Left cardiac atrium (tissue), 4 donors: ENCODE results near the gene PTPRN2. TPM values are rescaled to one million over a fixed set of nuclear protein-coding genes. Genes with fewer than 3 reads are reported as not detected.

Experiments used
- ATAC-seq, 2 donors: fragments of 200-7000 bp; cut with Tn5 transposase; one replicate each; pipeline ENCODE4 v1.9.1; 2020; ENCODE audit warnings: mild to moderate bottlenecking in 2 of 2, moderate library complexity in 2 of 2
- DNase-seq: peaks from one replicate; pipeline ENCODE4 v3.0.0-alpha.2; 2020
- intact Hi-C, 2 donors: fragments of 100-400 bp; cut with DNase I; formaldehyde crosslinking; loops; one replicate each; pipeline versions ENCODE4 v1.14.1 to v1.15.1; 2022 to 2023
- total RNA-seq, 2 donors: library from RNA; stranded (reverse); fragmentation: NEBNext Ultra II Directional; extraction: Animal tissue kit (Norgen Biotek cat#: 25700); gene quantifications; one replicate each; pipeline ENCODE4 v1.2.1, GENCODE V29; 2021
- donor health status: DM: no; HTN: yes; CAD: no.
- donor health status: DM: no; HTN: yes; CAD: no; lungs with severe emphysema.
- donor health status: DM: yes; HTN: yes; CAD: no.
- donor health status: Dilated cardiomyopathy.

Gene PTPRN2
- total RNA-seq, 2 donors from 2014 or later = 1.9 to 2.3 TPM

DNA sequence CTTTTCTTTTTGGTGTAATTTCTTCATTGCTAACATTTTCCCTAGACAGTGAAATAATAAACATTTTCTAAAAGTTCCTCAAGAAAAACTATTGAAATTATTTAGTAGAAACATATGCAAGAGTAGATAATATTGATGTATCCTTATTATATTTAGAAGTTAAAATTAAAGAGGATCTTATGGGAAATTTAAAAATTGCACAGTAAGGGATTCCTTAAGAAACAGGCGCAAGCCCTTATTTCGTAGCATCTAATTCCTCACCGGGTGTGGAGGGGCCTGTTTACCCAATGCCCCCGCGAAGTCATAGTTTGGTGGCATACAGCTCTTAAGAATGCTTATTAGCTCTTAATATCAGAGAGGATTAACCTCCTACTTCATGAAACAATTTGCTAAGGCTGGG lies 783.7 kb downstream of the PTPRN2 start:
- ATAC-seq = no peak
- intact Hi-C loops = no loop called here

DNA sequence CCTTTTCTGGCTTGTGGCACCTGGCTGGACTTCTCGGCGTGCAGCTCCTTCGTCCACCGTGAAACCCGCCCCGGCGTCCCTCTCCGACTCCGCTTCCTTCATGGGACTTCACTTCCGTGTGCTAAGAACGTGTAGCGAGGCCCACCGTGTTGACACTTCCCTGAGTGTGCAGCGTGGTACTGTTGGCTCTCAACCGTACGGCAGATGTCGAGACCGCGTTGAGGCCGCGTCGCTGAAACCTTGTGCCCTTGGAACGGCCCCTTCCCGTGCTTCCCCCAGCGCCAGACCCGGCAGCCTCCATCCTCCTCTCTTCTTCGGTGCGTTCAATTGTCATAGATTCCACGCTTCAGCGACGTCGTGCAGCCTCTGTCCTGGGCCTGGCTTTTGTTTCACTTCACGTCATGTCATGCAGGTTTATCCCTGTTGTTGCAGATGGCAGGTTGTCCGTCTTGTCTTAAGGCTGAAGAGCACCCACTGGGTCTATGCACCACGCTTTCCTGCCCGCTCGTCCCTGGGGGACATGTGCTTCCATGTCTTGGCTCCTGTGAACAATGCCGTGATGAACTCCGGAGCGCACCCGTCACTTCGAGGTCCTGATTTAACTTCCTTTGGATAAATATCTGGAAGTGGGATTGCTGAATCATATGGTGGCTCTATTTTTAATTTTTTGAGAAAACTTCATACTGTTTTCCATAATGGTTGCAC lies 785.5 kb downstream of the PTPRN2 start:
- ATAC-seq (no peak), DNase-seq (no peak)
- intact Hi-C loops = no loop called here

More for the DNA sequence above, 783.7 kb downstream of the PTPRN2 start:
- no peak for DNase-seq

DNA sequence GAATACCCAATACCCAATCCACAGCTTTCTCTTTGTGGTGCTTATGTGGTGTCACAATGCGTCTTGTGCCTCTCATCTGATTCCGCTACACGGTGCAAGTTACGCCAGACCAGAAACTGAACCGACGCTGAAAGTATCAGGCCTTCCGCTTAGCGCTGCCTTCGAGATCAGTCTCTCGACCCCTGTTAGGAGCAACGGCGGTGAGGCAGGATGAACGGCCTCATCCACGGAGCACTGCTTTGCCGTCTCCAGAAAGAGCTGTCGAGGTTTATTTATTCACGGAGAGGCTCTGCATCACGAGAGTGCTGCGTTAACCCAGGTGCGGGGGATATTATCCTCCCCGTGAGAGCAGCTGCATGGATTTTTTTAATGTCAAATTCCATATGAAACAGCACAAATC lies 786.5 kb downstream of the PTPRN2 start:
- intact Hi-C loops = no loop called here
- DNase-seq (no peak), ATAC-seq (no peak)

DNA sequence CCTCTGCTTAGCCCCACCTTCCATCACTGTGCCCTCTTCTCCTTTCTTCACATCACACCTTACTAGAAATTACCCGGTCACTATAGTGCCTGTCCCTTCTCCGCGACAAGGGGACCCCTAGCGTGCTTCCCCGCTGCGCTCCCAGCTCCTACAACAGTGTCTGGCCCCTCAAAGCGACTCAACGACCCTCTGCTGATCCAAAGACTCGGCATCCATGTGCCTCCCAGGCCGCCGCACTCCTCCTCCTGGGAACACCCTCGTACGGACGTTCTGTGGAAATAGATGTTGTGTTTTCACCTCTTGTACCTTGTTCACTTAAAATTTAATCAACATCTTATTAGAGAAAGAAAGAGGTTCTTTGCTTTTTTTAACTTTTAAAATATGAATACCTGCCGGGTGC lies 787.3 kb downstream of the PTPRN2 start:
- no peak for DNase-seq
- intact Hi-C loops = no loop called here
- ATAC-seq = no peak

DNA sequence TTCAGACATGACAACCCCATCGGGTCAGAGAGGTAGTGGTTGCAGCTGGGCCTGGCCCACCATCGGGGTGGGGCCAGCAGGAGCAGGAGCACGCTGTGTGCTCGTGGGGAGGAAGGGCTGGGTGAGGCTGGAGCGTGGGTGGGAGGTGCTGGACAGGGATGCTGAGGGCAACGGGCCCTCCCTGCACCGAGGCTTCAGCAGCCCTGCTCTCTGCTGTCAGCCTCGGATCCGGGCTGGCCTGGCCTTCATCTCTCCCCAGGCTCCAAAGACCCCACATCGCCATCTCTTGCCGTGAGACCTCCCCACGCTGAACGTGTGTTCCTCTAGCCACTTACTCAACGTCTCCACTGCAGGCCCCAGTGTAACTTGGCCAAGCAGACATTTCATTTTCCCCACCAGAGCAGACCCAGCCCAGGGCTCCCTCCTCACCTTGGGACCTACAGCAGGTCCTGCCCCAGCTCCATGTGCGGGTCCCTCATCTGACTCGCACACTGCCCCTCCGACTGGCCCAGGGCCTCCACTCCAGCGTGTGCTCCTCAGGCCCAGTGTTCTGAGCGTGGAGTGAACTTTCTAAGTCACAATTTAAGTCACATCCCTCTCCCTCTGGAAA lies 788.4 kb downstream of the PTPRN2 start:
- DNase-seq = no peak
- no peak for ATAC-seq
- intact Hi-C loops = no loop called here

DNA sequence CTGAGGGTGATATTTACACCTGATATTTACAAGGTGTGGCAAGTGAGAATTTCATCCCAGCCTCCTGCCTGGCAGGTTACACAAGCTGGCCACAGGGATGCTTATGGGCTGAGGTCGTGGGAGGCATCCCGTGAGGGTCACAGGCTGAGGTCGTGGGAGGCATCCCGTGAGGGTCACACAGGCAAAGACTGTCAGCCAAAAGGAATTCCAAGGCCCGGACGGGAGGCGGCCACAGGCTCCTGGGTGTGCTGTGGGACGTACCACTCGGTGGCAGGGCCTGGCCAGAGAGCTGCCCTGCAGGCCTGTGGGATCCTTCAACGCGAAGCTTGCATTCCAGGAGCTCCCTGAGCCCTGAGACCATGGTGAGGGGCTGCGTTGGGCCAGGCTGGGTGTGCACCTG lies 790.3 kb downstream of the PTPRN2 start:
- intact Hi-C loops = no loop called here
- DNase-seq (no peak), ATAC-seq (no peak)

DNA sequence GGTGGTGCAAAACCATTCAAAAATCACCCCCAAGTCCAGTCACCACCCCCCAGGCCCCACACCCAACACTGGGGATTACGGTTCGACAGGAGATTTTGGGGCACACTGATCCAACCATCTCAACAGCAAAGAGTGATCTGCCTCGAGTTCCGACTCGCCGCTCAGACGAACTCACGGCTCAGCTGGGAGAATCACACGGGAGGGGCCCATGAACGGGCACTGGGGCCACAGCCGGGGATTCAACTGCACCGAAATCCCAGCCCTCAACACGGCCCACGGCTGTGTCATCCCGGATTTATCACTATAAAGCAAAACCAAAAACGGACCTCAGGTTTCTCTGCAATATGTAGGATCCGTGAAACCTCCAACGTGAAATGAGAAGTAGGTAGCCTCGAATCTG lies 790.8 kb downstream of the PTPRN2 start:
- intact Hi-C loops = no loop called here
- ATAC-seq = no peak
- DNase-seq = no peak

DNA sequence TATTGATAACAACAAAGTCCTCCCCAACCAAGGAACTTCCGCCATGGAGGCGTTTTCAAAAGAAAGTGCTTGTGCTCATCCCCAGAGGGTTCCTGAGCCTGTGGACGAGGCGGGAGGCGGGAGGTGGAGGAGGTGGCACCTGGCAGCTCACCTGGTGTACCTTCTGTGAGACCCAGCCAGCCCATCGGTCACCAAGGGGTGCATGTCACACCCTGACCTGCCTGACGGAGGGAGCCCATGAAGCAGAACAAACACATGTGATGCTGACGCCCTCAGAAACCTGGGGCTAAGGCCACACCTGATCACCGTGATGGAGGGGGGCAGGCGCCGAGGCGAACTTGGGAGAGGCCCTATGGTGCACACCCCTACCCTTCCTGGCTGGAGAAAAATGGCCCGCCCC lies 792.0 kb downstream of the PTPRN2 start:
- ATAC-seq (no peak), DNase-seq (no peak)
- intact Hi-C loops = no loop called here

DNA sequence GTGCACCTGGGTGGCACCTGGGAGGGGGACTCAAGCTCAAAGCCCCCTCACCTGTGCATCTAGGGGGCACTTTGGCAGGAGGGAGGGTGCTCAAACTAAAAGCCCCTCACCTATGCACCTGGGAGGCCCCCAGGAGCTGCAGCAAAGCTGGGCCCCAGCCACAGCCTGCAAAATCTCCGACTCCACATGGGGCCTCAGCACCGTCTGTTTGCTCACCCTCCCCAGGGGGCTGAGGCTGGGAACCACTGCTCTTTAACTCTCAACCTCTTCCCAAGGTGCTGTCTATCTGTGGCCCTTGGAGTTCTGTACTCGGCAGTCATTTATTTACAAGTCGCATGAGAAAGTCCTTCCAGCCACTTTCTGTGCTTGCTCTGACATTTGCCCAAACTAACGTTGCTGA lies 792.4 kb downstream of the PTPRN2 start:
- DNase-seq (no peak), ATAC-seq (no peak)
- intact Hi-C loops = no loop called here

DNA sequence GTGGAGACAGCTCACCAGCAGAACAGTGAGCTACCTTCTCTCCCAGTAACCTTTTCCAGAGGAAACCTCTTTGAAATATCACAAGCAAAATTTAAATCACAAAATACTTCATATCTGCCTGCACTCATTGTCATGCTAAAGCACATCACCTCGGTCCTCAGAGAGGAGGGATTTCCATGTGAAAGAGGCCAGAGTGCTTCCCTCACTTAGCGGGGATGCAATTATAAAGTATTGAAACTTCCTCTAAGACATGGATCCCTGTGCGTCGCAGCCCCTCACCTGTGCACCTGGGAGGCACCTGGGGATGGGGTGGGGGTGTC lies 792.9 kb downstream of the PTPRN2 start:
- ATAC-seq = no peak
- intact Hi-C loops = no loop called here
- no peak for DNase-seq

DNA sequence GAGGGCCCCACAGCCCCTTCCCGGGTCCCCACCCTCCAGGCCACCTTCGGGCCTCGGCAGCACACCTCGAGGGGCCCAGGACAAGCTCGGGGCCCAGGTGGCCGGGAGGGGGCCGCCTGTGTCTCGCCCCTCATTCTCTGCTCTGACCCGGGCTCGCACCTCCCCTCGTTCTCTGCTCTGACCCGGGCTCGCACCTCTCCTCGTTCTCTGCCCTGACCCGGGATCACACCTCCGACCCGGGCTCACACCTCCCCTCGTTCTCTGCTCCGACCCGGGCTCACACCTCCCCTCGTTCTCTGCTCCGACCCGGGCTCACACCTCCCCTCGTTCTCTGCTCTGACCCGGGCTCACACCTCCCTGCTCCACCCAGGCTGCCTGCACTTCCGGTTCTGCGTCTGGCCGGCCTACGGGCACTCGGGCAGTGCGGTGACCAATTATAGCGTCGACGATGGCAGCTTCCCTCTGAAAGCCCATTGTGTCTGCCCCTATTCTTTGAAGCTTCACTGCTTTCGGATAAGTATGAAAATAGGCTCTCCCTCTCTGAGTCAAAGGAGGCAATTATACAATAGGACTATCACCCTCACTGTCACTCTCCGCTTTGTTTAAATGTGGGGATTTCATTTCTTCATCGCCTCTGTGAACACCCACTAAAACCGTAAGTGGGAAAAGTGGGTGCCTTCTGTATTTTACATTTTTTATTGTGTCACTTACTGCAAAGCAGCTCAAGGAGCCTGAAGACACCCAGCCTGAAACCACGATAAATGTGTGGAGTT lies 793.5 kb downstream of the PTPRN2 start:
- DNase-seq (no peak), ATAC-seq (no peak)
- intact Hi-C loops = no loop called here

DNA sequence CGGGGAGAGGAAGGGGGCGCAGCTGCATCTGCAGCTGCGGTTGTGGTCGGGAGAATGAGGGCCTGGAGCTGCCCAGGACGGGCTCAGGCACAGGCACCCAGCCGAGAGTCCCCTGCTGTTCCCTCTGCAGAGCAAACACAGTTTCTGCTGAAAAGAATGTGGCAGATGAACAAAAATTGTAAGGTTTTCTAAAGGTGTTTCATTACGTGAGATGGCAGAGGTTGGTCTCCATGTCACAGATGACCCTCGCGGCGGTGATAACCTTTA lies 794.6 kb downstream of the PTPRN2 start:
- DNase-seq (no peak), ATAC-seq (no peak)
- intact Hi-C loops = no loop called here

DNA sequence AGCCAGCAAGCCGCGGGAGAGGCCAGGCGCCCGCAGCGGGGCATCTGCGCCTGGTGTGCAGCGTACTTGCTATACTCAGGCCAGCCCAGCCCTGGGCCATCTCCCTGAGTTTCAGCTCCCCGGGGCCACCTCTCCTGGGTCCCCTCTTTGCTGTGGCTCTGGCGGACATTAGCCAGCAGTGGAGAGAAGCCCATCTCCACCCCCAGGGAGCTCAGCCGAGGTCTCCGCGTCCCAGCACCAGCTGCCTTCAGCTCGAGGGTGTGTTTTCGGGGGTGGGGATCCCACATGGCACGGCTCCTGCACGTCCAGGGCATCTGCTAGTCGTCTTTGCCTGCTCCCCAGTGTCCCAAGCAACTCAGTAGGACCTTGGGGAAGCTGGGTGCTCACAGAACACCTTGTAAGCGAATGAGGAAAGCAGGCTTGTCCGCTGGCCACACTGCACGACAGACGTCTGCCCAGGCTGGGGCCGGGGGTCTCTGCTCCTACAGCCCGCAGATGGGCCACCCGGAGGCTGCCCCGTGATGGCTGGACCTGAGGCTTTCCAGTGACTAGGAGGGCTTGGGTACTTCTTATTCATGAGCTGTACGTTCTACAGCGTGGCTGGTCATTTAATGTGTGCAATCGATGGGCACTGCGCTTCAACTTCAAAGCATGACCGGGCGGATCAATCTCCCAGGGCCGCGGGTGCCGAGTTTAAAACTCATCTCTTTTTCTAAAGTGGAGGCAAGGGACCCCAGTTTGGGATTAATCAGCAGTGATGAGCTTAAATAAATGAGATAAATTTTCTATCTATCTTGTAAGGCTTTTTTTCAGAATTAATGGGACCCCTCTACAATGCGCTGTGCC lies 795.2 kb downstream of the PTPRN2 start:
- no peak for ATAC-seq
- DNase-seq = no peak
- intact Hi-C loops = no loop called here

DNA sequence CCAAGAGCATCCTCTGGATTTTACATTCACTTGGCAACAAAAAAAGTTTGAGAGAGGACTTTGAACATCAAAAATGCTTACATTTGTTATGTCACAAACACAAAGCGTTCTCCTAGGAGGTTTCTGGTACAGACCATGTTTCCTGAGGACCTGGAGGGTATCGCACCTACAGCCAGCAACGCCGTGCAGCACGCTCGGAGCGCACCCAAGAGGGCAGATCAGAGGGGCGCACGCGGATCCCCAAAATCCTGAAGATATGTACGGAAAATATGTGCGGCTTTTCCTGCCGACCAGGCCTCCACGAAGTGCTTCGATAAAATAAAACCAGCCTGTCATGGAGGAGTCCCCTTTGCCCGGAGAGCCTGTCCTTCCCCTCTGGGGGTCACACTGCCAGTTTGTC lies 796.0 kb downstream of the PTPRN2 start:
- ATAC-seq = no peak
- intact Hi-C loops = no loop called here
- no peak for DNase-seq

DNA sequence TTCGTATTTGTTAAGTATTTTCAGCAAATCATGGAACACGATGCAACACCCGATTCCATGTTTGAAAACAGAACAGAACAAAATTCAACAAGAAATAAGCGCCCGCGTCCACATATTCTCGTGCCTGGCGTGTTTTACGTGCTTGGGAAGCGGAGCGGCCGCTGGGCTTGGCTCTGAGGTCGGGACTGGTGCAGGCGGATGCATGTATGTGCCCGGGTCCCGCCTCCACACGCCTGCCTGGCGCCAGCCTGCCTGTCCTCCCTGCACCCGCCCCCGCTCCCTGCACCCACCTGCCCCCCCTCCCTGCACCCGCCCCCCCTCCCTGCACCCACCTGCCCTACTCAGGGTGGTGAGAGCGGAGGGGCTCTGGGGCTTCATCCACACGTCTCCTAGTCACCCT lies 796.4 kb downstream of the PTPRN2 start:
- DNase-seq (no peak), ATAC-seq (no peak)
- intact Hi-C loops = no loop called here

DNA sequence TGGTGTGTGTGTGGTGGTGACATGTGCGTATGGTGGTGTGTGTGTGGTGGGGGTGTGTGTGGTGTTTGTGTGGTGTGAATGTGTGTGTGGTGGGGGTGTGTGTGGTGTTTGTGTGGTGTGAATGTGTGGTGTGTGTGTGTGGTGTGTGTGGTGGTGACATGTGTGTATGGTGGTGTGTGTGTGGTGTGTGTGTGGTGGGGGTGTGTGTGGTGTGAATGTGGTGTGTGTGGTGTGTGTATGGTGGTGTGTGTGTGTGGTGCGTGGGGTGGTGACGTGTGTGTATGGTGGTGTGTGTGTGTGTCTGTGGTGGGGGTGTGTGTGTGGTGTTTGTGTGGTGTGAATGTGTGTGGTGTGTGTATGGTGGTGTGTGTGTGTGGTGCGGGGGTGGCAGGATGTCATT lies 797.7 kb downstream of the PTPRN2 start:
- DNase-seq = no peak
- ATAC-seq = no peak
- intact Hi-C loops = no loop called here

DNA sequence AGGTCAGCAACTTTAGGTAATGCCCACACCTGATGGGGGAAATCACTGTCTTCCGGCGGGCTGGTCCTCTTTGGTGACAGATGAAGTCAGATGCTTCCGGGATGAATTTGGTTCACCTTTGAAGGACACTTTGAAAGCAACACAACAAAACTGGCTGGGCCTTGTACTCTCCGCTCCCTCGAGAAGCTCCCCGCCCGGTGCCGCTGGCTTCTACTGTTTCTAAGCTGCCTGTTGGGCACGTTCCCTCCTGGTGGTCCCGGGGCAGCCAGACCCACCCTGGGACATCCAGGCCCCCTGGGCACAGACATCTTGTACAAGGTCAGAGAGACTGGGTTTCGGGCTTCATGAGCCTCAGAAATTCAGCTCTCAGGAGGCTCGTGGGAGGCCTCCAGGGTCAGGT lies 798.5 kb downstream of the PTPRN2 start:
- intact Hi-C loops = no loop called here
- DNase-seq = no peak

DNA sequence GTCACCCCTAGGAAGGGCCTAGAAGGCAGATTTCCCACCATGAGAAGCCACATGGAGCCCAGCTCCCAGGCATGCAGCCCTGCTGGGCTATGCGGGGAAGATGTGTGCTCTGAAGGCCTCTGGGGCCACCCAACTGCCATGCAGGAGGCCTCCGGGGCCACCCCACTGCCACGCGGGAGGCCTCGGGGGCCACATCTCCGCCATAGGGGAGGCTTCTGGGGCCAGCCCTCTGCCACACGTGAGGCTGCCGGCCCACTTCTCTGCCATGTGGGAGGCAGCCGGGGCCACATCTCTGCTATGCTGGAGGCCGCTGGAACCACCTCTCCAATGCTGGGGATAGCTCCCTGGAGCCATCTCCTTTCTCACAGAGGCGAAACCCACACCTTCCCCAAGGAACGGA lies 799.0 kb downstream of the PTPRN2 start:
- no peak for ATAC-seq
- intact Hi-C loops = no loop called here
- no peak for DNase-seq

More for the DNA sequence above, 798.5 kb downstream of the PTPRN2 start:
- no peak for ATAC-seq

DNA sequence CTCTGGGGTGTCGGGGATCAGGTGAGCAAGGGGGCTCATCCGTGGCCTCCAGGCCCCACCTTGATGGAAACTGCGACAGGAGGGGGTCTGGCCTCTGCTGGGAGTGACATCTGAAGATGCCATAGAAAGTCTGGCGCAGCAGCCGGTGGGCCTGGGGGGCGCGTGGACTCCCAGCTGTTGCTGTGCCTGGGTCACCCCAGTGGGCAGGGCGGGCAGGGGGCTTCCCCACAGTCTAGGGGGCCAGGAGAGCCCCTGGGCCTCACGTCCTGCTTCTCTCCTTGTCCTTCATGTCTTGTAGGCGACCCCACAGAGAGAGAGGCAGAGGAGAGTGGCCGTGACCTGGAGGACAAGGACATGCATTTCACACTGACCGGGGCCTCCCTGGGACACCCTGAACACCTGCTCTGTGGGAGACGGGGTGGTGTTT lies 800.3 kb downstream of the PTPRN2 start:
- ATAC-seq = no peak
- intact Hi-C loops = no loop called here
- no peak for DNase-seq
